K562 (cell line): ENCODE data around the gene HFE. TPM values are rescaled to one million over a fixed set of nuclear protein-coding genes. Genes with fewer than 3 reads are reported as not detected.

Experiments used
- ATAC-seq: fragments of 200-7000 bp; cut with Tn5 transposase; 3 replicates; pipeline ENCODE4 v1.9.1; 2020; ENCODE audit warnings: moderate library complexity
- BruUV-seq: library from RNA; stranded (reverse); fragments of 400-500 nt; replicated peaks from 2 replicates; lab custom pipeline; 2021; lab: Mats Ljungman, UMichigan
- CTCF ChIA-PET: fragments of 300-600 bp; formaldehyde crosslinking; extraction: SDS; loops from one replicate; lab custom pipeline; 2021; ENCODE audit warnings: low intra/inter-chr PET ratio; lab: Yijun Ruan, JAX
- POLR2A ChIA-PET: fragments of 300-600, 350-650 bp; sonication (Branson Sonifier 250); formaldehyde crosslinking; extraction: SDS; loops from one replicate; lab custom pipeline; 2021; ENCODE audit warnings: antibody characterized with exemption, inconsistent platforms; lab: Yijun Ruan, JAX
- DNase-seq, 4 experiments: peaks; one replicate each; pipeline versions ENCODE4 v3.0.0 to v3.0.0-alpha.2; 2011 to 2018; ENCODE audit warnings: low spot score in 3 of 4, mixed read lengths in 3 of 4; ENCODE audit errors: extremely low read depth in 1 of 4
- FAIRE-seq: peaks from 2 replicates; lab custom pipeline; 2011; peaks lifted over from hg19 to GRCh38; lab: Jason Lieb, UNC
- H2AFZ ChIP-seq: 2 replicates; pipeline ENCODE4 v1.6.0; 2011; ENCODE audit warnings: low read depth, low read length, control low read depth, inconsistent platforms
- H3K27ac ChIP-seq: fragments of 200-600 bp; 3 replicates; pipeline ENCODE4 v1.8.0; 2011; ENCODE audit warnings: low read depth, mild to moderate bottlenecking, control low read depth, inconsistent platforms, low read length, moderate library complexity, mixed read lengths; ENCODE audit errors: extremely low read depth
- H3K27me3 ChIP-seq, 2 experiments: fragments of 300-600 bp in 1 of 2; 2 replicates in 1 of 2; 3 replicates in 1 of 2; pipeline versions ENCODE4 v1.6.0 to v1.8.0; 2011; ENCODE audit warnings: inconsistent platforms in 2 of 2, low read length in 2 of 2, mild to moderate bottlenecking in 1 of 2, mixed read lengths in 1 of 2, moderate library complexity in 1 of 2; ENCODE audit not compliant: control insufficient read depth in 2 of 2, insufficient read depth in 2 of 2
- H3K36me3 ChIP-seq: fragments of 300-600 bp; 3 replicates; pipeline ENCODE4 v1.8.0; 2011; ENCODE audit warnings: mild to moderate bottlenecking, low read length, inconsistent platforms; ENCODE audit not compliant: control insufficient read depth, insufficient read depth
- H3K4me1 ChIP-seq, 2 experiments: fragments of 200-600 bp in 1 of 2; replicated peaks in 1 of 2; 2 replicates in 1 of 2; 3 replicates in 1 of 2; pipeline versions ENCODE4 v1.5.1 to v1.8.0; 2011; ENCODE audit warnings: inconsistent platforms in 2 of 2, low read length in 2 of 2, mild to moderate bottlenecking in 1 of 2, mixed read lengths in 1 of 2, moderate library complexity in 1 of 2; ENCODE audit not compliant: control insufficient read depth in 2 of 2, insufficient read depth in 2 of 2
- H3K4me2 ChIP-seq: 2 replicates; pipeline ENCODE4 v1.6.1; 2011; ENCODE audit warnings: low read length, control low read depth, inconsistent platforms, mixed read lengths; ENCODE audit not compliant: insufficient read depth
- H3K4me3 ChIP-seq: fragments of 200-600 bp; sonication (generic), shearing (Covaris generic); 2 replicates; pipeline ENCODE4 v1.5.1; 2016; ENCODE audit warnings: control low read depth, inconsistent platforms
- H3K79me2 ChIP-seq: fragments of 200-600 bp; 3 replicates; pipeline ENCODE4 v1.8.0; 2011; ENCODE audit warnings: low read length, inconsistent platforms; ENCODE audit not compliant: control insufficient read depth, insufficient read depth
- H3K9ac ChIP-seq, 2 experiments: 2 replicates each; pipeline versions ENCODE4 v1.6.0 to v1.6.1; 2011; ENCODE audit warnings: low read depth in 2 of 2, low read length in 2 of 2, control low read depth in 1 of 2, inconsistent platforms in 1 of 2, mild to moderate bottlenecking in 1 of 2, mixed read lengths in 1 of 2; ENCODE audit not compliant: insufficient read depth in 1 of 2
- H3K9me1 ChIP-seq: one replicate; pipeline ENCODE4 v1.6.0; 2011; ENCODE audit warnings: inconsistent platforms, mild to moderate bottlenecking, low read length, moderate library complexity; ENCODE audit not compliant: control insufficient read depth, insufficient read depth
- H3K9me3 ChIP-seq: replicated peaks from 2 replicates; pipeline ENCODE4 v1.5.1; 2011; ENCODE audit warnings: low read depth, low read length, inconsistent platforms; ENCODE audit not compliant: control insufficient read depth, insufficient read depth
- H4K20me1 ChIP-seq: replicated peaks from 2 replicates; pipeline ENCODE4 v1.6.1; 2011; ENCODE audit warnings: low read length, inconsistent platforms, mixed read lengths; ENCODE audit not compliant: control insufficient read depth, insufficient read depth
- CEBPB ChIP-seq: fragments of 450-650 bp; IDR thresholded peaks from 2 replicates; pipeline ENCODE4 v1.6.1; 2016; ENCODE audit warnings: missing genetic modification characterization, missing compliant biosample characterization
- GTF2F1 ChIP-seq: IDR thresholded peaks from 2 replicates; pipeline ENCODE4 v1.6.1; 2011; ENCODE audit warnings: low read depth, low read length, improper control_type of control experiment
- POLR2AphosphoS5 ChIP-seq: IDR thresholded peaks from 2 replicates; pipeline ENCODE4 v1.6.1; 2011; ENCODE audit warnings: mild to moderate bottlenecking, low read depth, low read length, moderate library complexity; ENCODE audit not compliant: control insufficient read depth, insufficient read depth
- RBM25 ChIP-seq: fragments of 200-400 bp; formaldehyde crosslinking; IDR thresholded peaks from 2 replicates; pipeline ENCODE4 v1.6.1; 2018; ENCODE audit warnings: low read length, low read depth, moderate library complexity; ENCODE audit not compliant: severe bottlenecking
- SIN3A ChIP-seq, 2 experiments: fragments of 150-350 bp in 1 of 2; IDR thresholded peaks; 2 replicates each; pipeline ENCODE4 v1.6.1; 2011 to 2016; ENCODE audit warnings: borderline replicate concordance in 2 of 2, low read depth in 2 of 2, low read length in 2 of 2, mild to moderate bottlenecking in 2 of 2, moderate library complexity in 2 of 2; ENCODE audit not compliant: control insufficient read depth in 1 of 2
- TEAD4 ChIP-seq, 2 experiments: sonication (generic) in 1 of 2; formaldehyde crosslinking in 1 of 2; IDR thresholded peaks; 2 replicates each; pipeline versions ENCODE4 v1.6.1 to v1.8.0; 2012 to 2022; ENCODE audit warnings: borderline replicate concordance in 1 of 2, inconsistent platforms in 1 of 2, low read length in 1 of 2, mild to moderate bottlenecking in 1 of 2, missing genetic modification reagents in 1 of 2
- ZNF121 ChIP-seq: sonication (generic); formaldehyde crosslinking; conservative IDR thresholded peaks from 2 replicates; pipeline ENCODE4 v1.8.0; 2022; ENCODE audit warnings: missing genetic modification reagents
- ZNF274 ChIP-seq: IDR thresholded peaks from 2 replicates; pipeline ENCODE4 v1.6.1; 2011; ENCODE audit warnings: low read depth, mild to moderate bottlenecking, low read length, moderate library complexity, borderline replicate concordance
- WGBS: fragments of 100-300 bp; shearing (Covaris generic); methylation state at CpG from one replicate; pipeline ENCODE4 v1.1.6; 2016; ENCODE audit warnings: low coverage, mixed read lengths; ENCODE audit not compliant: insufficient coverage; ENCODE audit errors: missing lambda C conversion rate; 5-methylcytosine and 5-hydroxymethylcytosine counted together
- in situ Hi-C: fragments of 300-500 bp; cut with MboI; formaldehyde crosslinking; loops from 4 replicates; pipeline ENCODE4 v1.15.0; 2018; ENCODE audit warnings: inconsistent platforms, mixed read lengths
- intact Hi-C: fragments of 100-400 bp; cut with micrococcal nuclease; formaldehyde crosslinking; loops from 2 replicates; pipeline ENCODE4 v1.14.2; 2022
- polyA plus RNA-seq, 8 experiments: library from polyadenylated mRNA; depleted of rRNA in 4 of 8; stranded (reverse) in 5 of 8; unstranded in 3 of 8; fragments of >200 nt; fragmentation: Nextera tagmentation in 2 of 8; fragmentation: Illumina TruSeq in 1 of 8; extraction: Ambion mirVana in 2 of 8; extraction: Trizol in 1 of 8; gene quantifications; 2 replicates each; pipeline versions ENCODE4 v1.2.1 to v1.2.3, GENCODE V29; 2011 to 2014; ENCODE audit warnings: inconsistent platforms in 1 of 8, missing spikeins in 1 of 8
- total RNA-seq, 7 experiments: library from RNA; depleted of rRNA in 6 of 7; stranded (reverse); fragments of >200 nt in 6 of 7; fragmentation: Illumina TruSeq in 2 of 7; extraction: Trizol in 2 of 7; gene quantifications; 2 replicates each; pipeline versions ENCODE4 v1.2.1 to v1.2.3, GENCODE V29; 2011 to 2021; ENCODE audit warnings: low replicate concordance in 1 of 7
- TF ChIP-seq, protein P1 (sequence below): fragments of 250-450 bp; sonication (Bioruptor Pico); IDR thresholded peaks from 2 replicates; pipeline ENCODE4 v1.9.0; 2021; ENCODE audit warnings: mild to moderate bottlenecking

Gene HFE
- total and polyA plus RNA-seq, 9 of the 15 experiments (the other 6 are each of a cell fraction or from before 2014, with no cell fraction given), result 0.14 to 1.2 (median 0.76) TPM

DNA sequence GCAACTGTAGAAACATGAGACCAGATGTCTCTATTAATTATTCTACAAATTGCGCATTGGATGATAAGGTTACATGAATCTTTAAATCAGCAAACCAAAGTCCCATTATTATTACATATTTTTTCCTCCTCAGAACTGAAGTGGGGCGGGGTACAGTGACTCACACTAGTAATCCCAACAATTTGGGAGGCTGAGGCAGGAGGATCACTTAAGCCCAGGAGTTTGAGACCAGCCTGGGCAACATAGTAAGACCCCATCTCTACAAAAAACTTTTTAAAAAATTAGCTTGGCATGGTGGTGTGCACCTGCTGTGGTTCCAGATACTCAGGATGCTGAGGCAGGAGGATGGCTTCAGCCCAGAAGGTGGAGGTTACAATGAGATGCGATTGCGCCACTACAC lies 29.0 kb downstream of the HFE start:
- H3K4me1 ChIP-seq, result peaks cover 0 to 8% of the 10 kb centered on the region in 2 experiments; a peak in 2 of 5 replicates
- peaks cover 75% of the 10 kb centered on the region for H3K79me2 ChIP-seq
- ChIA-PET CTCF (no interaction called here), POLR2A (interaction anchor here (0.6 to 1.9 kb wide), 6 partner anchors 9 to 1129 kb away, joined by 3 to 12 read pairs (median 4); a partner anchor contains a TSS)
- H3K9me3 ChIP-seq, result no peaks in the 10 kb centered on the region
- no peak overlapping the region for H3K9ac ChIP-seq
- WGBS, result 94% methylated on average over 4 of the region's 4 CpGs
- H3K36me3 ChIP-seq, result peaks cover 54% of the 10 kb centered on the region
- H3K4me2 ChIP-seq, result no peak overlapping the region
- H3K27ac ChIP-seq, result no peak overlapping the region
- intact Hi-C loops, result no loop called here
- TF ChIP-seq, protein P1, sequence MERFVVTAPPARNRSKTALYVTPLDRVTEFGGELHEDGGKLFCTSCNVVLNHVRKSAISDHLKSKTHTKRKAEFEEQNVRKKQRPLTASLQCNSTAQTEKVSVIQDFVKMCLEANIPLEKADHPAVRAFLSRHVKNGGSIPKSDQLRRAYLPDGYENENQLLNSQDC (CRISPR knock-in tag), result peak; percentile 25; the same call in 1 of the 2 replicates
- TF ChIP-seq RBM25 (peak; percentile 14), ZNF121 (peak; percentile 95), GTF2F1 (no peak), TEAD4 (IDR thresholded peaks at IDR 0.05; ENCODE audit: low read length) (no peak), TEAD4 (CRISPR knock-in tag; IDR thresholded peaks at IDR 0.05; ENCODE audit: borderline replicate concordance) (no peak), ZNF274 (no peak), POLR2AphosphoS5 (0 out of 2 replicates have a peak, but pooled peaks have one; percentile 47), SIN3A (IDR thresholded peaks at IDR 0.05; ENCODE audit: borderline replicate concordance in 2 of 2, control insufficient read depth in 1 of 2, low read depth in 2 of 2, low read length in 2 of 2) (0 out of 4 replicates have a peak, but pooled peaks of 1 of the 2 experiments have one; percentile 11), CEBPB (tag) (peak; percentile 51)
- FAIRE-seq (no peak), DNase-seq (no peak), ATAC-seq (no peak)
- BruUV-seq, result no TSS peak
- no peak overlapping the region for H3K4me3 ChIP-seq
- in situ Hi-C loops, result no loop called here
- H2AFZ ChIP-seq, result no peak overlapping the region
- no peaks in the 10 kb centered on the region for H3K27me3 ChIP-seq
- no peaks in the 10 kb centered on the region for H4K20me1 ChIP-seq
- H3K9me1 ChIP-seq, result no peaks in the 10 kb centered on the region
